Common myeloid progenitor, CD34-positive (primary cell): Measurements from ENCODE around the gene GNB5.
A peak's percentile ranks its signal among the peaks of the same experiment; 100 is the strongest.

Experiments used
- CTCF ChIA-PET: fragments of 350-600 bp; sonication (Branson Sonifier 250); formaldehyde crosslinking; loops from one replicate; lab custom pipeline; 2021; ENCODE audit warnings: antibody characterized with exemption; lab: Charles Lee
- POLR2A ChIA-PET: fragments of 350-600 bp; sonication (Branson Sonifier 250); formaldehyde crosslinking; loops from one replicate; lab custom pipeline; 2021; ENCODE audit warnings: antibody characterized with exemption; lab: Charles Lee
- DNase-seq, 3 donors: peaks; one replicate each; pipeline versions ENCODE4 v3.0.0 to v3.0.0-alpha.2; 2013
- H3K27ac ChIP-seq, 2 experiments: 1 replicate in 1 of 2; 2 replicates in 1 of 2; pipeline ENCODE4 v1.7.0; 2013; ENCODE audit warnings: inconsistent platforms in 2 of 2, low read length in 2 of 2, mild to moderate bottlenecking in 2 of 2, low read depth in 1 of 2, moderate library complexity in 1 of 2; ENCODE audit not compliant: severe bottlenecking in 2 of 2, insufficient read depth in 1 of 2, poor library complexity in 1 of 2
- H3K27me3 ChIP-seq, 5 experiments: replicated peaks in 2 of 5; 1 replicate in 3 of 5; 2 replicates in 2 of 5; pipeline versions ENCODE4 v1.6.1 to v1.7.0; 2013; ENCODE audit warnings: low read length in 4 of 5, mild to moderate bottlenecking in 2 of 5, moderate library complexity in 2 of 5, inconsistent platforms in 1 of 5; ENCODE audit not compliant: insufficient read depth in 5 of 5, control insufficient read depth in 4 of 5
- H3K36me3 ChIP-seq, 4 experiments: 1 replicate in 2 of 4; 2 replicates in 2 of 4; pipeline versions ENCODE4 v1.6.1 to v1.7.0; 2013; ENCODE audit warnings: low read length in 3 of 4, control low read depth in 1 of 4, mild to moderate bottlenecking in 1 of 4; ENCODE audit not compliant: control insufficient read depth in 4 of 4, insufficient read depth in 4 of 4
- H3K4me1 ChIP-seq, 4 experiments: 1 replicate in 3 of 4; 2 replicates in 1 of 4; pipeline versions ENCODE4 v1.6.1 to v1.7.1; 2013; ENCODE audit warnings: low read length in 3 of 4, mild to moderate bottlenecking in 3 of 4, control low read depth in 1 of 4, inconsistent platforms in 1 of 4, moderate library complexity in 1 of 4; ENCODE audit not compliant: control insufficient read depth in 4 of 4, insufficient read depth in 4 of 4; ENCODE audit errors: control extremely low read depth in 1 of 4
- H3K4me3 ChIP-seq, 7 experiments: 1 replicate in 4 of 7; 2 replicates in 3 of 7; pipeline versions ENCODE4 v1.5.1 to v1.7.0; 2013; ENCODE audit warnings: mild to moderate bottlenecking in 7 of 7, low read length in 6 of 7, moderate library complexity in 6 of 7, inconsistent platforms in 2 of 7, low read depth in 2 of 7, control low read depth in 1 of 7; ENCODE audit not compliant: insufficient read depth in 4 of 7, control insufficient read depth in 1 of 7; ENCODE audit errors: extremely low read depth in 1 of 7
- H3K9me3 ChIP-seq, 5 experiments: 1 replicate in 4 of 5; 2 replicates in 1 of 5; pipeline versions ENCODE4 v1.6.1 to v1.7.1; 2013; ENCODE audit warnings: low read length in 4 of 5, mild to moderate bottlenecking in 2 of 5, inconsistent platforms in 1 of 5, low read depth in 1 of 5, moderate library complexity in 1 of 5; ENCODE audit not compliant: control insufficient read depth in 4 of 5, insufficient read depth in 2 of 5; ENCODE audit errors: control extremely low read depth in 1 of 5
- WGBS: methylation state at CpG from one replicate; pipeline ENCODE4 v1.1.5; 2013; ENCODE audit not compliant: insufficient coverage; 5-methylcytosine and 5-hydroxymethylcytosine counted together

The GNB5 gene

DNA sequence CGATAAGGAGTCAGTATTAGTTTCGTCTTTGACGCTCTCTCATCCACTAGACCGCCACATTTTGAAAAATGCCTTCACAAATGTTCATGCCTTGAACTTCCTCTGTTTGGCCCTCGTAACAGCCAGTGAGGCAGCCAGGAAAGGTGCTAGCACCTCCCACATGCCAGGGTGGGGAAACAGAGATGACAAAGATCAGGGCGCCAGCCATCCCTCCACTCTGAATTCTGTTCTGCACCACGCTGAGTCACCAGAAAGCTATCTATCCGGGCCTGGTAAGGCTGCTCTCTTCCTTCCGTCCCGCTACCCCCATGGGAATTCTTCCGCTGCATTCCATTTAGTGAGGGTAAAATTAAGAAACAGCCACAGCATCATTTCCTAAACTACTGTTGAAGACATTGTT, 47.3 kb downstream of the GNB5 start:
- WGBS: 83% methylated on average over 11 of the region's 11 CpGs
- Histone ChIP-seq H3K27ac (no peak overlapping the region), H3K9me3 (peaks cover 0 to 5% (median 3%) of the 10 kb centered on the region in 5 experiments), H3K4me1 (peaks cover 0 to 13% (median 10%) of the 10 kb centered on the region in 4 experiments), H3K27me3 (no peaks in the 10 kb centered on the region), H3K4me3 (no peak overlapping the region), H3K36me3 (peaks cover 6 to 43% (median 24%) of the 10 kb centered on the region in 4 experiments)
- POLR2A ChIA-PET: no interaction called here
- DNase-seq: no peak
- CTCF ChIA-PET: interaction anchor here (1.2 to 1.9 kb wide), 4 partner anchors 10 to 163 kb away, joined by 3 to 6 read pairs (median 4); no protein-coding TSS in a partner anchor

DNA sequence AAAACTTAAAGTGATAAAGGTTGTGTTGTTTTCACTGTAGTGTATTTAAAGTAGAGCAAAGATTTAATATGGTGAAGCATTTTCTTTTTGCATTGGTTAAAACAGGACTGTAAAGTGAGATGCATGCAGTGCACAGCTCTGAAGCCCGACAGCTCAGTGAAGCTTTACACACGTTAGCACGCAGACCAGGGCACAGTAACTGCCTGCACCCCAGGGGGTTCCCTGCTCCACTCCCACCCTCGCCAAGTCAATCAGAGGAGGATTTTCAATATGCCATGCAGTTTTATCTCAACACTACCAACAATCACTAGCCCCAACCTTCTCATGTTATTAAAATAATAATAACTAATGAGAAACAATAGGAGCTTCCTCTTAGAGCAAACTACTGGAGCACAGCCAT, 50.5 kb downstream of the GNB5 start:
- no peak overlapping the region for H3K27ac ChIP-seq
- no peak overlapping the region for H3K4me3 ChIP-seq
- peaks cover 4 to 35% (median 17%) of the 10 kb centered on the region in 4 experiments for H3K36me3 ChIP-seq
- ChIA-PET CTCF (interaction anchor here (1.0 to 5.5 kb wide), 10 partner anchors 9 to 170 kb away, joined by 3 to 50 read pairs (median 4); partner anchors contain the start of gene LEO1), POLR2A (no interaction called here)
- peaks cover 0 to 5% (median 3%) of the 10 kb centered on the region in 5 experiments for H3K9me3 ChIP-seq
- H3K27me3 ChIP-seq: no peaks in the 10 kb centered on the region
- 100% methylated on average over 3 of the region's 4 CpGs for WGBS
- no peak for DNase-seq
- peaks cover 11 to 46% (median 41%) of the 10 kb centered on the region in 4 experiments for H3K4me1 ChIP-seq

GRCh38 chr15:52139599-52140462, 51.4 kb downstream of the GNB5 start:
- peak; percentile 64 to 75 (median 74) for DNase-seq
- Histone ChIP-seq H3K4me1 (peaks cover 11 to 54% (median 49%) of the 10 kb centered on the region in 4 experiments), H3K4me3 (no peak overlapping the region), H3K9me3 (peaks cover 0 to 5% (median 2%) of the 10 kb centered on the region in 5 experiments), H3K36me3 (peaks cover 3 to 32% (median 15%) of the 10 kb centered on the region in 4 experiments), H3K27me3 (no peaks in the 10 kb centered on the region), H3K27ac (no peak overlapping the region)
- ChIA-PET POLR2A (interaction anchor here (0.7 kb wide), 1 partner anchor 154 kb away, joined by 3 read pairs; no protein-coding TSS in a partner anchor), CTCF (interaction anchor here (0.8 to 5.5 kb wide), 20 partner anchors 8 to 169 kb away, joined by 3 to 50 read pairs (median 4); partner anchors contain the start of genes BCL2L10 and LEO1)
- WGBS: 58% methylated on average over 15 of the region's 17 CpGs

DNA sequence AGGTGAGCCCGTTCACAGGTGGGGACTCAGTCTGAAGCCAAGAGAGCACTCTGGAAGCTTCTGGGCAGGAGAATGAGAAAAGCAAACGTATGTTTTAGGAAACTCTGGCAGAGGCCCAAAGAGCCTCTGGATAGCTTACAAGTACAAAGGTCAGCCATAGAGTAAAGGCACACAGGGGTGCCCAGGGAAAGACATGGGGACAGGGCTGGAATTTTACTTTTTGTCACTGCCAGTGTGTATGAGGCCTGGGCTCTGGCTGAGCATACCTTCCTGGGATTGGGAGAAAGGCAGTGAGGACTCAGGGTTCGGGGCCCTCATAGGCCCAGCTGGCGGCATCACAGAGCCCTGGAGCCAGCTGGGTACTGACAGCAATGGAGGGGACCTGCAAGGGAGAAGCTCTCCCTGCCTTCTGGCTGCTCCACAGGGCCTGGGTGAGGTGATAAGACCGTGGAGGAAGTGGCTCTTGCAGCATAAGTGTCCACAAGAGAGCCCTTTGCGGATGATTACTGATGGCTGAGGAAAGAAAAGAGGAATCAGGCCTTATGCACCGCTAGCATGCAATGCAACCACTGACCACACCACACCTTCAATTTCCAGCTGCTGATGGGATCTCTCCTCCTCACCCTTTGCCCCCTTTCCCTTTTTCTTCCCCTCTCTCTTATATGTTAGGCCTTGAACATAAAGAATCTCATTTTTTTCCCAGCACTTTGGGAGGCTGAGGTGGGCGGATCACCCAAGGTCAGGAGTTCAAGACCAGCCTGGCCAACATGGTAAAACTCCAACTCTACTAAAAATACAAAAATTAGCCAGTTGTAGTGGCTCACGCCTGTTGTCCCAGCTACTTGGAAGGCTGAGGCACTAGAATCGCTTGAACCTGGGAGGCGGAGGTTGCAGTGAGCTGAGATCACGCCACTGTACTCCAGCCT, 53.5 kb downstream of the GNB5 start:
- H3K36me3 ChIP-seq: peaks cover 0 to 24% (median 10%) of the 10 kb centered on the region in 4 experiments
- POLR2A ChIA-PET: interaction anchor here (0.6 to 1.2 kb wide), 4 partner anchors 10 to 166 kb away, joined by 3 to 4 read pairs (median 4); partner anchors contain the start of gene LEO1
- whole genome bisulfite sequencing: 49% methylated on average over 8 of the region's 12 CpGs
- peaks cover 11 to 68% (median 61%) of the 10 kb centered on the region in 4 experiments for H3K4me1 ChIP-seq
- DNase-seq: peak; percentile 93 to 100 (median 98)
- H3K9me3 ChIP-seq: no peaks in the 10 kb centered on the region
- CTCF ChIA-PET: interaction anchor here (0.8 to 5.5 kb wide), 19 partner anchors 12 to 156 kb away, joined by 3 to 50 read pairs (median 4); partner anchors contain the start of gene BCL2L10
- H3K27ac ChIP-seq: no peak overlapping the region
- peak overlapping the region in 2 of 7 experiments; percentile 4 to 29 for H3K4me3 ChIP-seq
- no peaks in the 10 kb centered on the region for H3K27me3 ChIP-seq

DNA sequence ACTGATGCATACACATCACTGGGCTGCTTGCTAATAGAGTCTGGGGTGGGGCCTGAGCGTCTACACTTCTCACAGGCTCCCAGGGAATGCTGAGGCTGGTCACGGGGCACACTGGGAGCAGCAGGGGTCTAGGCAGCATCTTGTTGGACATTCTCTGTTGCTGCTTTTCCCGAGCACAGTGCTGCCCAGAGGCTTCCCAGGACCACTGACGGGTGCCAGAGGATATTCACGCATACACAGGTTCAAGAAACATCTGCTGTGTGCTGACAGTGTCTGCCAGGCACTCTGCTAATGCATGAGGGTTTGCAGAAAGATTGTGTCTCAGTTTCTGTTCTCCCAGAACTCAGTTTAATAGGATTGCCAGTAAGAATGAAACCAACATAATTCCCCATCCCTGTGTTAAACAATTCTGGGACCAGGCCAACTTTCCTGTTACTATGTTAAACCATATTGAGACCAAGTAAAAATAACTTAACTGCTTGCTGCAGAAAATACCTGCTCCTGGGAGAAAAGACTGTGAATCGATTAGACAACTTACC, 54.7 kb downstream of the GNB5 start:
- H3K27me3 ChIP-seq: no peaks in the 10 kb centered on the region
- ChIA-PET POLR2A (no interaction called here), CTCF (interaction anchor here (1.2 to 5.5 kb wide), 10 partner anchors 10 to 116 kb away, joined by 3 to 50 read pairs (median 5); partner anchors contain the start of gene BCL2L10)
- H3K36me3 ChIP-seq: peaks cover 0 to 30% (median 15%) of the 10 kb centered on the region in 4 experiments
- H3K27ac ChIP-seq: no peak overlapping the region
- peaks cover 11 to 68% (median 61%) of the 10 kb centered on the region in 4 experiments for H3K4me1 ChIP-seq
- H3K4me3 ChIP-seq: peak overlapping the region in 3 of 7 experiments; percentile 7 to 37 (median 29)
- H3K9me3 ChIP-seq: peaks cover 0 to 5% (median 0%) of the 10 kb centered on the region in 5 experiments
- 82% methylated on average over 6 of the region's 6 CpGs for WGBS
- DNase-seq: no peak
